Astrocyte (in vitro differentiated cells and primary cell): ENCODE measurements around the gene PKD1. TPM values are rescaled to one million over a fixed set of nuclear protein-coding genes. Genes with fewer than 3 reads are reported as not detected.
"Not testable (repeated sequence)": the region's sequence is repeated elsewhere in the genome, so short reads cannot be mapped to it uniquely, and the experiment has no call there.

Experiments
- DNase-seq: peaks from one replicate; pipeline ENCODE4 v3.0.0-alpha.2; 2010; ENCODE audit warnings: low read depth
- FAIRE-seq: peaks from 2 replicates; lab custom pipeline; 2011; peaks lifted over from hg19 to GRCh38; lab: Jason Lieb, UNC
- H2AFZ ChIP-seq: 2 replicates; pipeline ENCODE4 v1.6.0; 2012; ENCODE audit warnings: low read depth, low read length, inconsistent platforms
- H3K27ac ChIP-seq: 2 replicates; pipeline ENCODE4 v1.5.1; 2011; ENCODE audit warnings: low read depth, low read length, inconsistent platforms
- H3K27me3 ChIP-seq: 2 replicates; pipeline ENCODE4 v1.6.0; 2011; ENCODE audit warnings: low read length, inconsistent platforms; ENCODE audit not compliant: insufficient read depth
- H3K36me3 ChIP-seq: 2 replicates; pipeline ENCODE4 v1.5.1; 2011; ENCODE audit warnings: low read length, inconsistent platforms; ENCODE audit not compliant: insufficient read depth
- H3K4me1 ChIP-seq: 2 replicates; pipeline ENCODE4 v1.5.1; 2011; ENCODE audit warnings: low read length, inconsistent platforms; ENCODE audit not compliant: insufficient read depth
- H3K4me2 ChIP-seq: 2 replicates; pipeline ENCODE4 v1.6.0; 2012; ENCODE audit warnings: low read length, inconsistent platforms
- H3K4me3 ChIP-seq: 2 replicates; pipeline ENCODE4 v1.5.1; 2011; ENCODE audit warnings: low read depth, mild to moderate bottlenecking, low read length, inconsistent platforms; ENCODE audit not compliant: insufficient read depth
- H3K79me2 ChIP-seq: 2 replicates; pipeline ENCODE4 v1.6.0; 2012; ENCODE audit warnings: mild to moderate bottlenecking, low read length, inconsistent platforms; ENCODE audit not compliant: insufficient read depth
- H3K9ac ChIP-seq: 2 replicates; pipeline ENCODE4 v1.6.0; 2012; ENCODE audit warnings: mild to moderate bottlenecking, low read length, inconsistent platforms
- H3K9me3 ChIP-seq: 2 replicates; pipeline ENCODE4 v1.5.1; 2012; ENCODE audit warnings: low read depth, mild to moderate bottlenecking, low read length, inconsistent platforms; ENCODE audit not compliant: insufficient read depth
- H4K20me1 ChIP-seq: 2 replicates; pipeline ENCODE4 v1.6.0; 2012; ENCODE audit warnings: low read length, inconsistent platforms; ENCODE audit not compliant: insufficient read depth
- H3K27ac Mint-ChIP-seq: one replicate; pipeline ENCODE4 v1.8.0; 2021; ENCODE audit warnings: mild to moderate bottlenecking, mixed read lengths; ENCODE audit not compliant: unreplicated experiment
- H3K27me3 Mint-ChIP-seq: one replicate; pipeline ENCODE4 v1.8.0; 2021; ENCODE audit warnings: low read depth, mixed read lengths; ENCODE audit not compliant: unreplicated experiment
- H3K36me3 Mint-ChIP-seq: one replicate; pipeline ENCODE4 v1.8.0; 2021; ENCODE audit warnings: low read depth, mixed read lengths; ENCODE audit not compliant: unreplicated experiment
- H3K4me1 Mint-ChIP-seq: one replicate; pipeline ENCODE4 v1.8.0; 2021; ENCODE audit warnings: low read depth, mixed read lengths; ENCODE audit not compliant: unreplicated experiment
- H3K4me3 Mint-ChIP-seq: one replicate; pipeline ENCODE4 v1.8.0; 2021; ENCODE audit warnings: mild to moderate bottlenecking, moderate library complexity, mixed read lengths; ENCODE audit not compliant: unreplicated experiment
- H3K9me3 Mint-ChIP-seq: one replicate; pipeline ENCODE4 v1.8.0; 2021; ENCODE audit warnings: mild to moderate bottlenecking, mixed read lengths; ENCODE audit not compliant: unreplicated experiment
- CTCF ChIP-seq: IDR thresholded peaks from 2 replicates; pipeline ENCODE4 v1.5.1; 2011; ENCODE audit warnings: low read depth, mild to moderate bottlenecking, inconsistent platforms, low read length, moderate library complexity; ENCODE audit not compliant: insufficient read depth
- EZH2 ChIP-seq: IDR thresholded peaks from 2 replicates; pipeline ENCODE4 v1.6.1; 2012; ENCODE audit warnings: mild to moderate bottlenecking, low read length, inconsistent platforms; ENCODE audit not compliant: insufficient read depth
- total RNA-seq: library from RNA; stranded (reverse); gene quantifications from 2 replicates; pipeline ENCODE4 v1.2.1, GENCODE V29; 2021

Gene PKD1
- total RNA-seq, 1 donor from 2014 or later, result 112 TPM

GRCh38 chr16:2104464-2104863 lies 31.2 kb downstream of the PKD1 start:
- H3K4me3 ChIP-seq, H3K36me3 Mint-ChIP-seq: not testable (repeated sequence)

GRCh38 chr16:2102471-2102870 lies 33.2 kb downstream of the PKD1 start:
- H3K27me3 ChIP-seq, result no peaks in the 10 kb centered on the region
- Mint-ChIP-seq H3K27ac (no peak overlapping the region), H3K9me3 (no peaks in the 10 kb centered on the region), H3K4me3 (no peak overlapping the region), H3K27me3 (no peaks in the 10 kb centered on the region), H3K4me1 (no peaks in the 10 kb centered on the region), H3K36me3 (peaks cover 5% of the 10 kb centered on the region)
- H4K20me1 ChIP-seq, result no peaks in the 10 kb centered on the region
- no peak overlapping the region for H3K9ac ChIP-seq
- TF ChIP-seq EZH2 (no peak), CTCF (no peak)
- H3K4me3 ChIP-seq, result no peak overlapping the region
- FAIRE-seq (no peak), DNase-seq (no peak)
- H3K27ac ChIP-seq, result no peak overlapping the region
- H3K4me2 ChIP-seq, result no peak overlapping the region
- H3K9me3 ChIP-seq, result no peaks in the 10 kb centered on the region
- peaks cover 8% of the 10 kb centered on the region for H3K4me1 ChIP-seq
- no peak overlapping the region for H2AFZ ChIP-seq
- no peaks in the 10 kb centered on the region for H3K36me3 ChIP-seq
- H3K79me2 ChIP-seq, result no peaks in the 10 kb centered on the region

More at GRCh38 chr16:2104464-2104863, 31.2 kb downstream of the PKD1 start:
- not testable (repeated sequence) for H3K4me1 ChIP-seq, H3K27ac Mint-ChIP-seq, DNase-seq, H2AFZ ChIP-seq, H3K4me2 ChIP-seq, H3K4me3 Mint-ChIP-seq, FAIRE-seq, H3K27me3 ChIP-seq, H3K9me3 ChIP-seq, H3K27me3 Mint-ChIP-seq, H3K27ac ChIP-seq, H3K79me2 ChIP-seq, H3K4me1 Mint-ChIP-seq, H3K36me3 ChIP-seq, H4K20me1 ChIP-seq, H3K9ac ChIP-seq, H3K9me3 Mint-ChIP-seq

GRCh38 chr16:2101581-2101980 lies 34.1 kb downstream of the PKD1 start:
- H3K27ac ChIP-seq, H3K4me3 Mint-ChIP-seq, H3K36me3 Mint-ChIP-seq, H3K36me3 ChIP-seq, H3K4me1 ChIP-seq, H3K9ac ChIP-seq, H3K27me3 ChIP-seq, DNase-seq, FAIRE-seq, H3K27ac Mint-ChIP-seq, H3K9me3 ChIP-seq, H2AFZ ChIP-seq, H3K4me2 ChIP-seq, H3K79me2 ChIP-seq, H4K20me1 ChIP-seq, H3K4me3 ChIP-seq, H3K27me3 Mint-ChIP-seq, H3K9me3 Mint-ChIP-seq, H3K4me1 Mint-ChIP-seq: not testable (repeated sequence)

GRCh38 chr16:2097689-2098088 lies 38.0 kb downstream of the PKD1 start:
- not testable (repeated sequence) for FAIRE-seq, H3K27ac Mint-ChIP-seq, H3K4me1 ChIP-seq, H3K27ac ChIP-seq, H3K4me1 Mint-ChIP-seq, H3K9me3 Mint-ChIP-seq, H3K36me3 ChIP-seq, H2AFZ ChIP-seq, H3K4me3 ChIP-seq, H3K4me3 Mint-ChIP-seq, H3K9ac ChIP-seq, DNase-seq, H3K27me3 Mint-ChIP-seq, H3K79me2 ChIP-seq, H3K9me3 ChIP-seq, H3K27me3 ChIP-seq, H3K4me2 ChIP-seq
- peaks cover 14% of the 10 kb centered on the region for H3K36me3 Mint-ChIP-seq
- peaks cover 24% of the 10 kb centered on the region for H4K20me1 ChIP-seq
